ENCODE results near the gene SEMA6D.

SEMA6D gene

DNA sequence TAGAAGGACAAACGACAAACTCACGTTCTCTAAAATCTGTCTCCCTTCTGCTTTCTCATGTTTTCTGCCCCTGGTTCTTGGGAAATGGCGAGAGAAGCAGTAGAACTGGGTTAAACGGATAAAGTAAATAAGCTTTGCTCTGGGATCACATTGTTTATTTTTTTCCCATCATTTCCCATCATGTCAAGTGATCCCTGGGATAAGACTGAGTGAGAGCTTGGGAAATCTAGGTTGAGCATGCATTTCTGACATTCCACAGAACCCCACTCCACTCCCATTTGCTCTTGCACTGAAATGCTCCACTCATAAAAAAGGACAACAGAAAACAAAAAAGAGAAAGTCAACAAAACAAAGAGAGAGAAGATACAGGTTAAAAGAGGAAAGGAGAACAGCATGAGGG is 69.1 kb downstream of the SEMA6D start:
- no peak overlapping the region for H3K4me3 ChIP-seq (ENCODE audit: low read depth, low read length)
- ChIA-PET CTCF (no interaction called here), POLR2A (no interaction called here)
- DNase-seq (ENCODE audit: low read depth, low spot score), result no peak
- TF ChIP-seq, protein P1, sequence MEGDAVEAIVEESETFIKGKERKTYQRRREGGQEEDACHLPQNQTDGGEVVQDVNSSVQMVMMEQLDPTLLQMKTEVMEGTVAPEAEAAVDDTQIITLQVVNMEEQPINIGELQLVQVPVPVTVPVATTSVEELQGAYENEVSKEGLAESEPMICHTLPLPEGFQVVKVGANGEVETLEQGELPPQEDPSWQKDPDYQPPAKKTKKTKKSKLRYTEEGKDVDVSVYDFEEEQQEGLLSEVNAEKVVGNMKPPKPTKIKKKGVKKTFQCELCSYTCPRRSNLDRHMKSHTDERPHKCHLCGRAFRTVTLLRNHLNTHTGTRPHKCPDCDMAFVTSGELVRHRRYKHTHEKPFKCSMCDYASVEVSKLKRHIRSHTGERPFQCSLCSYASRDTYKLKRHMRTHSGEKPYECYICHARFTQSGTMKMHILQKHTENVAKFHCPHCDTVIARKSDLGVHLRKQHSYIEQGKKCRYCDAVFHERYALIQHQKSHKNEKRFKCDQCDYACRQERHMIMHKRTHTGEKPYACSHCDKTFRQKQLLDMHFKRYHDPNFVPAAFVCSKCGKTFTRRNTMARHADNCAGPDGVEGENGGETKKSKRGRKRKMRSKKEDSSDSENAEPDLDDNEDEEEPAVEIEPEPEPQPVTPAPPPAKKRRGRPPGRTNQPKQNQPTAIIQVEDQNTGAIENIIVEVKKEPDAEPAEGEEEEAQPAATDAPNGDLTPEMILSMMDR (IDR thresholded peaks at IDR 0.05; ENCODE audit: insufficient read depth, low read length, missing control alignments), result no peak

GRCh38 chr15:47787875-47788274 is 70.6 kb downstream of the SEMA6D start:
- H3K4me3 ChIP-seq (ENCODE audit: low read depth, low read length), result no peak overlapping the region
- CTCF ChIA-PET, result no interaction called here
- no peak for DNase-seq (ENCODE audit: low read depth, low spot score)
- TF ChIP-seq, protein P1 (IDR thresholded peaks at IDR 0.05; ENCODE audit: insufficient read depth, low read length, missing control alignments), result no peak
- POLR2A ChIA-PET, result no interaction called here

- ChIA-PET CTCF (no interaction called here), POLR2A (no interaction called here)
- TF ChIP-seq, protein P1 (IDR thresholded peaks at IDR 0.05; ENCODE audit: insufficient read depth, low read length, missing control alignments), result no peak
Observed at GRCh38 chr15:47788685-47789084, 71.4 kb downstream of the SEMA6D start.

GRCh38 chr15:47791161-47791560 is 73.9 kb downstream of the SEMA6D start:
- no peak for DNase-seq (ENCODE audit: low read depth, low spot score)
- no peak overlapping the region for H3K4me3 ChIP-seq (ENCODE audit: low read depth, low read length)
- CTCF ChIA-PET, result no interaction called here
- POLR2A ChIA-PET, result no interaction called here
- TF ChIP-seq, protein P1 (IDR thresholded peaks at IDR 0.05; ENCODE audit: insufficient read depth, low read length, missing control alignments), result no peak

More at GRCh38 chr15:47788685-47789084, 71.4 kb downstream of the SEMA6D start:
- no peak overlapping the region for H3K4me3 ChIP-seq (ENCODE audit: low read depth, low read length)
- DNase-seq (ENCODE audit: low read depth, low spot score), result no peak

DNA sequence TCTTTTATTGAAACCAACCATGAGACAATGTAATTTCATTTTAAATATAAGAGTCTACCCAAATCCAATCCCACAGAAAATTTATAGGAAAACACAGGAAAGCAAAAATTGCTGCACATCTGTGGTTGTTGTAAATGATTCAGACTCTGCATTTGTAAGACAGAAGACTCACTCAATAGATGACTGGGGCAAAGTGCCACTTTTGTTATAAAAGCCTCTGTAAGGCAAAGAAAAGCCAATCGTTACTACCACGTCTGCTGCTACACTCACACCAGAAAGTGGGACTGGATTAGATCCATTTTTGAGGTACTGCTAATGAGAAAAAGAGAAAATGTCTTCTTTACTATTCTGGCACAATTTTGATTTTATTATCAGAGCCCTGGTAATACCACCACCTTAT is 74.9 kb downstream of the SEMA6D start:
- H3K4me3 ChIP-seq (ENCODE audit: low read depth, low read length), result no peak overlapping the region
- no peak for DNase-seq (ENCODE audit: low read depth, low spot score)
- ChIA-PET CTCF (no interaction called here), POLR2A (no interaction called here)
- TF ChIP-seq, protein P1 (IDR thresholded peaks at IDR 0.05; ENCODE audit: insufficient read depth, low read length, missing control alignments), result no peak

DNA sequence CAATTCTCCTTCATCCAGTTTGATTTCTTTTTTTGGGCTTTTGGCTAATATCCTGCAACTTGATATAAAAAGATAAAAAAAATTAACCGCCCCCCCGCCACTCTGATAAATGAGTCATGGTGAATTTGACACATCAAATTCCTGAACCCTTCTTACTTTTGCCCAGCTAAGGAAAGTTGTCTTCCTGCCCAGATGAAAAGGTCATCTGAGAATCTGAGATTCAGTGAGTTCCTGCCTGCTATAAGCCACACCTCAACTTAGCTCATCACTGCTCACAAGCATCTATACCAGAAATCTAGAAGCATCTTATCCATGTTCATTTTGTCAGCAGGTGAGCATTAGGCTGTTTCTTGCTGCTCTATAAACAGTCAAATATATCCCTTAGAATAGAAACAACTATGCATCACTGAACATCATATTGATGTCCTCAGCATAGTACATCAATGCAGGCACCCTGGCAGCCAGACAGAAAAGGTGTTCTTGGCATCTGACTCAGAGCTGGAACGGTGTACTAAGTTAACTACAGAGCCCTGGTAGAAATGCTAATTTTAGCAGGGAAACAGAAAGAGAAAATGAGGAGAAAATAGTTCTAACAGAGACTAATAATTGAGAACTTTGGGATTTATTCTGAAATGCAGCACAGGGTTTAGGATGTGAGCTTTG is 77.1 kb downstream of the SEMA6D start:
- CTCF ChIA-PET, result no interaction called here
- DNase-seq (ENCODE audit: low read depth, low spot score), result no peak
- H3K4me3 ChIP-seq (ENCODE audit: low read depth, low read length), result no peak overlapping the region
- POLR2A ChIA-PET, result no interaction called here
- TF ChIP-seq, protein P1 (IDR thresholded peaks at IDR 0.05; ENCODE audit: insufficient read depth, low read length, missing control alignments), result no peak

Measured in AG04449 (cell line).